Measurements from ENCODE around the gene CDH20. TPM values are rescaled to one million over a fixed set of nuclear protein-coding genes. Genes with fewer than 3 reads are reported as not detected.

Gene CDH20
- polyA plus RNA-seq, 1 donor (not counting 4 experiments of a cell fraction or from before 2014, with no cell fraction given) = not detected

- Histone ChIP-seq H3K79me2 (ENCODE audit: control insufficient read depth, insufficient read depth, low read length) (no peaks in the 10 kb centered on the region), H3K4me3 (ENCODE audit: control insufficient read depth in 2 of 3, extremely low read depth in 1 of 3, insufficient read depth in 2 of 3, low read depth in 1 of 3, low read length in 3 of 3) (no peak overlapping the region), H3K36me3 (ENCODE audit: control insufficient read depth in 2 of 2, extremely low read depth in 1 of 2, insufficient read depth in 2 of 2, low read length in 2 of 2) (no peaks in the 10 kb centered on the region), H3K9me3 (ENCODE audit: control insufficient read depth, low read depth, low read length) (no peaks in the 10 kb centered on the region), H3K4me1 (ENCODE audit: control insufficient read depth, extremely low read depth, insufficient read depth, low read length) (no peaks in the 10 kb centered on the region), H3K27ac (ENCODE audit: control insufficient read depth, insufficient read depth, low read length) (no peak overlapping the region), H3K9me1 (ENCODE audit: control insufficient read depth, extremely low read depth, insufficient read depth, low read length) (no peaks in the 10 kb centered on the region), H3K4me2 (ENCODE audit: control insufficient read depth, extremely low read depth, insufficient read depth, low read depth, low read length) (no peak overlapping the region), H2AFZ (ENCODE audit: control insufficient read depth, low read length) (no peak overlapping the region), H3K27me3 (ENCODE audit: control insufficient read depth, extremely low read depth, insufficient read depth, low read length) (no peaks in the 10 kb centered on the region), H4K20me1 (ENCODE audit: control insufficient read depth, extremely low read depth, insufficient read depth, low read length) (no peaks in the 10 kb centered on the region), H3K9ac (ENCODE audit: control insufficient read depth, extremely low read depth, insufficient read depth, low read length) (no peak overlapping the region)
- no peak for TF ChIP-seq CTCF (optimal IDR thresholded peaks at IDR 0.05 in 1 of 3, IDR thresholded peaks at IDR 0.05 in 1 of 3, conservative IDR thresholded peaks at IDR 0.05 in 1 of 3; ENCODE audit: extremely low read depth in 1 of 3, insufficient read depth in 2 of 3, low read length in 3 of 3)
- TF ChIP-seq EZH2 (IDR thresholded peaks at IDR 0.05; ENCODE audit: low read length) = no peak
- DNase-seq (ENCODE audit: low read depth, low spot score) = no peak
- dilution Hi-C loops (cut with MboI; ENCODE audit: extremely low pct_ligation_motif_present, low sequenced_read_pairs) = no loop called here
- no peak for FAIRE-seq
These were observed 67.5 kb downstream of the CDH20 start for GRCh38 chr18:61400716-61401115.

- dilution Hi-C loops (cut with MboI; ENCODE audit: extremely low pct_ligation_motif_present, low sequenced_read_pairs) = no loop called here
- Histone ChIP-seq H3K4me1 (ENCODE audit: control insufficient read depth, extremely low read depth, insufficient read depth, low read length) (no peaks in the 10 kb centered on the region), H3K9me3 (ENCODE audit: control insufficient read depth, low read depth, low read length) (no peaks in the 10 kb centered on the region), H4K20me1 (ENCODE audit: control insufficient read depth, extremely low read depth, insufficient read depth, low read length) (no peaks in the 10 kb centered on the region), H3K27ac (ENCODE audit: control insufficient read depth, insufficient read depth, low read length) (no peak overlapping the region), H3K79me2 (ENCODE audit: control insufficient read depth, insufficient read depth, low read length) (no peaks in the 10 kb centered on the region), H2AFZ (ENCODE audit: control insufficient read depth, low read length) (no peak overlapping the region), H3K4me3 (ENCODE audit: control insufficient read depth in 2 of 3, extremely low read depth in 1 of 3, insufficient read depth in 2 of 3, low read depth in 1 of 3, low read length in 3 of 3) (no peak overlapping the region), H3K36me3 (ENCODE audit: control insufficient read depth in 2 of 2, extremely low read depth in 1 of 2, insufficient read depth in 2 of 2, low read length in 2 of 2) (no peaks in the 10 kb centered on the region), H3K27me3 (ENCODE audit: control insufficient read depth, extremely low read depth, insufficient read depth, low read length) (no peaks in the 10 kb centered on the region), H3K4me2 (ENCODE audit: control insufficient read depth, extremely low read depth, insufficient read depth, low read depth, low read length) (no peak overlapping the region), H3K9ac (ENCODE audit: control insufficient read depth, extremely low read depth, insufficient read depth, low read length) (no peak overlapping the region), H3K9me1 (ENCODE audit: control insufficient read depth, extremely low read depth, insufficient read depth, low read length) (no peaks in the 10 kb centered on the region)
- TF ChIP-seq CTCF (optimal IDR thresholded peaks at IDR 0.05 in 1 of 3, IDR thresholded peaks at IDR 0.05 in 1 of 3, conservative IDR thresholded peaks at IDR 0.05 in 1 of 3; ENCODE audit: extremely low read depth in 1 of 3, insufficient read depth in 2 of 3, low read length in 3 of 3) (no peak), EZH2 (IDR thresholded peaks at IDR 0.05; ENCODE audit: low read length) (no peak)
- no peak for DNase-seq (ENCODE audit: low read depth, low spot score)
- FAIRE-seq = no peak
These were observed 69.5 kb downstream of the CDH20 start for GRCh38 chr18:61402726-61403125.
